ACHN (cell line): Measurements from ENCODE around the gene TTLL8.
A peak's percentile ranks its signal among the peaks of the same experiment; 100 is the strongest.
"Not testable (repeated sequence)": the region's sequence is repeated elsewhere in the genome, so short reads cannot be mapped to it uniquely, and the experiment has no call there.

Source experiments
- DNase-seq: peaks from one replicate; pipeline ENCODE4 v3.0.0-alpha.2; 2015
- in situ Hi-C: cut with HindIII; loops from 2 replicates; pipeline ENCODE4 v1.10.0; 2017; ENCODE audit warnings: low sequenced_read_pairs, low pct_ligation_motif_present, low pct_unique_long_range_greater_than_20kb

TTLL8 gene

DNA sequence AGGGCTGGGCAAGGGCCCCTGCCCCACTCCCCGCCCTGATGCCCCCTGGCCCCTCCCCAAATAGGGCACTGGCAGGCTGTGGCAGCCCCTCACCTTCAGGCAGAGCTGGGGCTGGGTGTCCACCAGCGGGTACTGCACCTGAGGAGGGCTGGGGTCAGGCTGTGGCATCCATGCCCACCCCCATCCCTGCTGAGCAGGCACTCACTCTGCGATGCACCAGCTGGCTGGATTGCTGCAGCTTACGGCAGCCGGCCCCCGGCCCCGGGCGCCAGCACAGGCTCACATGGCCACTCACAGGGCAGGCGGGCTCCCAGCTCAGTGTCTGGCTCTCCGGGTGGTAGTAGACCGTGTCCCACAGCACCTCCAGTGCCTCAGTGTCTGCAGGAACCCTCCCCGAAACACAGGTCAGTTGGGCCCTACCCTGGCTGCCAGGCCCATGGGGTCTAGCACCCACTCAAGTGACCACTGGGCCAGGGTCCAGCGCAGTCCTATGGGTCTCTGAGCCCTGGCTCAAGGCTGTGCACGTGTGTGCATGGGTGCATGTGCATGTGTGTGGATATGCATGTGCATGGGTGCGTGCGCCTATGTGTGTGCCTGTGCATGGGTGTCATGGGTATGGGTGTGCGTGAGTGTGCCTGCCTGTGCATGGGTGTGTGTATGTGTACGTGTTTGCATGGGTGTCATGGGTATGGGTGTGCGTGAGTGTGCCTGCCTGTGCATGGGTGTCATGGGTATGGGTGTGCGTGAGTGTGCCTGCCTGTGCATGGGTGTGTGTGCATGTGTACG, 60.0 kb downstream of the TTLL8 start:
- in situ Hi-C loops = no loop called here
- no peak for DNase-seq

DNA sequence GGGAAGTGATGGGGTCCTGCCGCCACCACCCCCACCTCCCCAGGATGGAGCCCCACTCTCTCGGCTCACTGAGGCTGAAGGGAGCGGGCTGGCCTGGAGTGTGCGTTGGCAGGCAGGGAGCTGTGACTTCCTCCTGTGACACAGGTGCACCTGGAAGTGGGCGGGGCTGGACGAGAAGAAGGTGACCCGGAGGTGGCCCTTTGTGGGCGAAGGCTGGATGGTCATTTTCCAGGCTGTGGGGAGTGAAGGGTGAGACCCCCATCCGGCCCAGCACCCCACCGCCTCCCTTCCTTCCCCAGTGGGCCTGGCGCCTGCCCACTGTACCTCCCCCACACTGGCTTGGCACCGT, 60.9 kb downstream of the TTLL8 start:
- no peak for DNase-seq

DNA sequence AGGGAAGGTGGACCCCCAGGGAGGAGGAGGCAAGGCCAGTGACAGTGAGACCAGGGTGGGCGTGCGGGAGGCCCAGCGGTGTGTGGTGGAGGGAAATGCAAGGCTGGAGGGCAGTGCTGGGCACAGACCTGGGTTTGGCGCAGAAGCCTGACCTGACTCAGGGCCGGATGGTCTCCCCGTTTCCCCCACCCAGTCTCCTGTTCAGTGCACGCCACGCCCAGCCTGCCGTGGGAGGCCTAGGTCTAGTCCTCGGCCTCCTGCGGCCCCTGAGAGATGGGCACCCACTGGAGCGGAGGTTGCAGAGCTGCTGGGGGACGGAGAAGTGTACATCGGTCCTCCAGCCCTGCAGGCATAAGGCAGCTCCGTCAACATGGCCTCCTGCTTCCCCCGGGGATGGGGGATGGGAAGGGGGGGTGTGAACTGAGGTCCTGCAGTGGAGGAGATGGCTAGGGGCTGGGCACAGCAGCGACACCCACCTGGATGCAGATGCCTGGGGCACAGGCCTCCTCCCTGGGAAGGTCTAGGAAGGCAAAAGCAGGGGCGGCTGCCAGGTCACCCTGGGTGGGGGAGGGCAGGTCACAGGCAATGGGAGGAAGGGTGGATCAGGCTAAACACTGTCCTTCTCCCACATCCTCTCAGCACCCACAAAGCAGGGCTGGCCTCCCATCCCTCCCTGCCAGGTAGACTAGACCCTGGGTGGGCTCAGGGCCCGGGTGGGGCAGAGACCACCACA, 61.4 kb downstream of the TTLL8 start:
- DNase-seq = no peak
- in situ Hi-C loops = no loop called here

More for the DNA sequence above, 60.9 kb downstream of the TTLL8 start:
- in situ Hi-C loops = no loop called here

DNA sequence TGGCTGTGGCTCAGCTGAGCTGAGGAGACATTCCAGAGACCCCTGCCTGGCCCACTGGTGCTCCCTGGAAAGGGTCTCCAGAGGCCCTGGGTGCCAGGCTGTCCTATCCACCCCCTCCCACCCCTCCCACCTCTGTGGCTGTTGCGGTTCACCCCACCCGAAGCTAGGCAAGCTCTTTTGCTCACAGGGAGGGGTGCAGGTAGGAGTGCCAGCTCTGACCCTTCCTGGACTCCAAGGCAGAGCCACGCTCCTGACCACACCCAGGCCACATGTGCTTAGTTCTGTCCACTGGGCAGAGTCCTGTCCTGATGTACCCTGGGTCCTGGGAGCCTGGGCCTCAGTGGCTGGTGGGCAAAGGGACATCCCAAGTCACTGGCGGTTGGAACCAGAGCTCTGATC, 62.0 kb downstream of the TTLL8 start:
- in situ Hi-C loops = no loop called here
- no peak for DNase-seq

DNA sequence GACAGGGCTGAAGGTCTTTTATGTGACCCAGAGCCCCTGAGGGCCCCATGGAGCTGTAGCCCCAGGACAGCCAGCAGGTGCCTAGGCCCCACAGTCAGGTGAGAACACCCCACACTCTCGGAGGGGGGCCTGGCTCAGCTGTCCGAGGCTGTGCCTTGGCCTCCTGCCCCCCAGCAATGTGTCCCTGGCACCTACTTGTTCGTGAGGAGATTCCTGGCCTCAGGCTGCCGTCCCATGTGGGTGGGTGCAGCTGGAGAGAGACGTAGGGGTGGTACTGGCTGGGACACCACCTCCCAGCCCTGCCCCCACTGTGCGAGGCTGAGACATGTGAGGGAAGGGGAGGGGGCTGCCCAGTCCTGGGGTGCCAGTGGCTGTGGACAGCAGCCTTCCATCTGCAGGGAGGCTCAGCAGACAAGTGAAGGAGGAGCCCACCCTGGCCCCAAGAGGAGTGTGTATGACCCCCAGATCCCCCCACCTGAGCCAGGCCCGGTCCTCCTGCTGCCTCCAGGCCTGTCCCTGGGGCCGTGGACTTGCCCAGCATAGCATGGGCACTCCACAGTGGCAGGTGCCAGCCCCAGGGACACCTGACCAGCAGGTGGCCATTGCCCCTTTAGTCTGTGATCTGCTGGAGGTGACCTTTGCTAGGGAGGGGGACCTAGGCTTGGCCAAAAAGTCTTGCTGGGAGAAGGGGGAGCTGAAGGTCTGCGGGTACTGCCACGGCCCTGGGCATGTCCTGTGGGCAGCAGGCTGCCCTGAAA, 62.6 kb downstream of the TTLL8 start:
- in situ Hi-C loops = no loop called here
- no peak for DNase-seq

DNA sequence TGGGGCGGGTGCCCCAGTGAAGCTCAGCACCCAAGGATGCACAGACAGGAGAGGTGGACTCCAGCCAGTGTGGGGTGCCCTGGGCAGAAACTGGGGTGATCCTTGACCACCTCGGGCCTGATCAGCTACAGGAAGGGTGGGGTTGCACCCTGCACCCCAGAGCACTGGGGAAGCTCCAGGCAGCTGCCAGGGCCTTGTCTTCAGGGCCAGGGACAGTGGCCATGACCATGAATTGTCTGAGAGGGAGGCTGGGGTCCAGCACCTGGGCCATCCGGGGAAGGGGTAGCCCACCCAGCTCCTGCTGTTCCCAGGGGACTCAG, 63.1 kb downstream of the TTLL8 start:
- in situ Hi-C loops = no loop called here
- no peak for DNase-seq

DNA sequence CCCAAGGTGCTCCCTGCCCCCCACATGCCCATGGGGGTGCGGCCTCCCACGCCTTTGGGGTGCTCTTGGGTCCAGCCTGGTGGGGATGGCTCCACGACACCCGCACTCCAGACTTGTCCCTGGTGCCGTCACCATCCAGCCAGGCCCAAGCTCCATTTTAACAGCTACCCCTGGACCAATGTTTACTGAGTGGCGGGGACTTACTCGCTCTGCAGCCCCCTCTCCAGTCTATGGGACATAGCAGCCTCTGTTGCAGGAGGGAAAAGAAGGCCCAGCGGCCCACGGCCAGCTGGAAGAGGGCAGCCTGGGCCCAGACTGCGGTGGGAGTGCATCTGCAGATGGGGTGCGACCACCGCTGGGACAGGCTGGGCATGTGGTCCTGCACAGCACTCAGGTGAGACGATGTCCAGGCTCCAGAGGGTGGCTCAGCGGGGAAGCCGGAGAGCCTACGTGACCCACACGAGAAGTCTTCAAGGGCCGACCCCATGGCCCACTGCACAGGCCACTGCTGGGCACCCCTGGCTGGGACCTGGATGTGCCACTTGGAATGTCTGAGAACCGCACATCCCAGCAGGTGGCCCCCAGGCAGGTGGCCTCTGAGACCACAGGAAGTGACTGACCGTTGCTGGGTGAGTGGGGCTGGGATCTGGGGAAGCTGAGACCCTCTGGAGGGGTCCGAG, 63.6 kb downstream of the TTLL8 start:
- no peak for DNase-seq
- in situ Hi-C loops = no loop called here

DNA sequence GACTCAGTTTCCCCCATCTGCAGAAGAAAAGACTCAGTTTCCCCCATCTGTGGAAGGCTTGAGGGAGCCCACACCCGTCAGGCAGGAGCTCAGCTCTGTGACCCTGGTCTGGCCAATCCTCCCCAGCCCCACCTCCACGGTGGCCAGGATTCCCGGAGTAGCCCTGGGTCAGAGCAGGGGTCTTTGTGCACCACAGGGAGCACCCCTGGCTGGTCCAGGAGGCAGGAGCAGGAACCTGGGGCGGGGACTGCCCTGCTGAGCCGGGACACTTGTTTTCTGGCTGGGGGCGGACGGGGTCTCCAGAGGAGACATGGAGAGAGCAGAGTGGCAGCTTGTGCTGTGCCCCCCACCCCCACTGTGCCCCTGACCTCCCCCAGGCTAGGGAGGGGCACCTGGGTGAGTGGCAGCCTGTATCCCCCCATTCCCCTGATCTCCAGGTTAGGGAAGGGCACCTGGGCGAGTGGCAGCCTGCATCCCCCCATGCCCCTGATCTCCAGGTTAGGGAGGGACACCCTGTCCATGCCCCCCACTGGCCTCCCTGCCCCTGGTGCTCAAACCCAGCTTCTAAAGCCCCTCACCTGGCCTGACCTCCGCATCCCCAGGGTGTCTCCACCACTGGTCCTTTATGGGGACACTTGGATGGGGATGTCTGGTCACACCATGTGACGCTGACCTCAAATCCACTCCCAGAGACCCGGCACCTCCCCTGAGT, 64.3 kb downstream of the TTLL8 start:
- in situ Hi-C loops = no loop called here
- DNase-seq = no peak

DNA sequence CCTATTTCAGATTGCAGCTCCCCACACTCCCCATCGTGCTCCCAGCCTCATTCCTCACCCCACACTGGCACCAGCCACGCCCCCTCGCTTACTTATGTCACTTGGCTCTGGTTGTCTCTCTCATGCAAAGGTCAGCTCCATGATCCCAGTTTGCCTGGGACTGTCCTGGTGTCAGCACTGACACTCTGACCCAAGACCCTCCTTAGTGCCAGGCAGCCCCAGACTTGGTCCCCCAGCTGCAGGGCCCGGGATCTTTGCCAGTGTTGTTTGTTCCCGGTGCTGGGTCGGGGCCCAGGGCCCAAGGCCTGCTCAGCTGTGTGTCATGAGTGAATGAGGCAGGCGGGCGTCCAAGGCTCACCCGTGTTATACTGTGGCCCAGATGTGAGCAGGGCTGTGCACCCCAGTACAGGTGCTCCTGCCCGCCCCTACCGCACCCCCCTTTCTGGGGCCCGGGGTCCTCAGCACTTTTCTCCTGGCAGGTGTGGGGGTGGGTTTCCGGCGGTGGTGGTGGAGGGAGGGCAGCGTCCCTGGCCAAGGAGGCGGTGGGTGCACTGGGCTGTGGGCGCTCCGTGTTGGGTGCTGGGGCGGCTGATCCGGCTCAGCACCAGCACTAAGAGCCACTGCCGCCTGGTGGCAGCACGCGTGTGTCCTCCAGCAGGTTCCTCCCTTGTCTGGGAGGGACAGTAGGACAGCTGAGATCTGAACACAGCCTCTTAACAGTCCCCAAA, 65.0 kb downstream of the TTLL8 start:
- in situ Hi-C loops = no loop called here
- peak; percentile 49 for DNase-seq

DNA sequence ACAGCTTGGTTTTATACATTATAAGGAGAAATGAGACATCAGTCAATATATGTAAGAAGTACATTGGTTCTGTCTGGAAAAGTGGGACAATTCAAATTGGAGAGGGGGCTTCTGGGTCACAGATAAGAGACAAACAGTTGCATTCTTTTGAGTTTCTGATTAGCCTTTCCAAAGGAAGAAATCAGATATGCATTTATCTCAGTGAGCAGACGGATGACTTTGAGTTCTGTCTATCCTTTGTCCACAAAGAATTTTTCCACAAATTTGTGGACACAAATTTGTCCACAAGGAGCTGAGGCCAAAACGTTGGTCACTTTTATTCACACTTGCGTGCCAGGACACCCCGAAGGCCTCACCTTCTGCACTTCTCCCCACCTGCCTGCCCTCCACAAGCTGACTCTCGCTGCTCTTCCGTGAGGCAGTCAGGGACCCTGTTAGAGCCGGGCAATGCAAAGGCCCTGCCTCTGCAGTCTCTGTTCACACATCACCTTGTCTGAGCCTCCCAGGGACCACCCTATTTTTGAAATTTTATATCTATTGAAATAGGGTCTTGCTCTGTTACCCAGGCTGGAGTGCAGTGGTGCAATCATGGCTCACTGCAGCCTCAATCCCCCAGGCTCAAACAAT, 66.1 kb downstream of the TTLL8 start:
- in situ Hi-C loops = no loop called here
- DNase-seq = no peak

DNA sequence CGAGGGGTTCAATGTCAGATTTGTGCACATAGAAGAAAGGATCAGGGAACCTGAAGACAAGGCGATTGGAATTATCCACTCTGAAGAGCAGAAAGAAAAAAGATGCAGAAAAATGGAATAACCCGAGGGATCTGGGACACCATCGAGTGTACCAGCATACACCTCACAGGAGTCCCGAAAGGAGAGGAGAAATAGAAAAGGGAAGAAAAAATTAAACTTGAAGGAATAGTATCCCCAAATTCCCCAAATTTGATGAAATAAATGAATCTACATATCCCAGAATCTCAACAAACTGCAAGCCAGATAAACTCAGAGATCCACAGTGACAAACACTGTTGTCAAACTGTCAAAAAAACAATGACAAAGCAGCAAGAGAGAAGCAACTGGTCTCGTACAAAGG, 66.9 kb downstream of the TTLL8 start:
- DNase-seq = no peak
- in situ Hi-C loops = no loop called here

DNA sequence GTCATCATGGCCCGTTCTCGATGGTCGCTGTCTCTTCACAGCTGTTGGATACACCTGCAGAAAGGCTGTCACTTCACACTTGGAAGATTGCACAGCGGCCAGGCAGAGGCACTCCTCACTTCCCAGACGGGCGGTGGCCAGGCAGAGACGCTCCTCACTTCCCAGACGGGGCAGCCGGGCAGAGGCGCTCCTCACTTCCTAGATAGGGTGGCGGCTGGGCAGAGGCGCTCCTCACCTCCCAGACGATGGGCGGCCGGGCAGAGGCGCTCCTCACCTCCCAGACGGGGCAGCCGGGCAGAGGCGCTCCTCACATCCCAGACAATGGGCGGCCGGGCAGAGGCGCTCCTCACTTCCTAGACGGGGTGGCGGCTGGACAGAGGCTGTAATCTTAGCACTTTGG, 68.3 kb downstream of the TTLL8 start:
- in situ Hi-C loops, DNase-seq: not testable (repeated sequence)

DNA sequence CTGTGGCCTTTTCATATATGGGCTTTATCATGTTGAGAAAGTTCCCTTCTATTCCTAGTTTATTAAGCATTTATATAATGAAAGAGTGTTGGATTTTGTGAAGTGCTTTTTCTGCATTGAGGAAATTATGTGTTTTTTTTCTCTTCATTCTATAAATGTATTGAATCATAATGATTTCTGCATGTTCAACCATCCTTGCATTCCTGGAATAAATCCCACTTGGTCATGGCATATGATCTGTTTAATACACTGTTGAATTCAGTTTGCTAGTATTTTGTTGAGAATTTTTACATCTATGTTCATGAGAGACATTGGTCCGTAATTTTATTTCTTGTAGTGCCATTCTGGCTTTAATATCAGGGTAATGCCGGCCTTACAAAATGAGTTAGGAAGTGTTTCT, 71.8 kb downstream of the TTLL8 start:
- in situ Hi-C loops = no loop called here
- no peak for DNase-seq

DNA sequence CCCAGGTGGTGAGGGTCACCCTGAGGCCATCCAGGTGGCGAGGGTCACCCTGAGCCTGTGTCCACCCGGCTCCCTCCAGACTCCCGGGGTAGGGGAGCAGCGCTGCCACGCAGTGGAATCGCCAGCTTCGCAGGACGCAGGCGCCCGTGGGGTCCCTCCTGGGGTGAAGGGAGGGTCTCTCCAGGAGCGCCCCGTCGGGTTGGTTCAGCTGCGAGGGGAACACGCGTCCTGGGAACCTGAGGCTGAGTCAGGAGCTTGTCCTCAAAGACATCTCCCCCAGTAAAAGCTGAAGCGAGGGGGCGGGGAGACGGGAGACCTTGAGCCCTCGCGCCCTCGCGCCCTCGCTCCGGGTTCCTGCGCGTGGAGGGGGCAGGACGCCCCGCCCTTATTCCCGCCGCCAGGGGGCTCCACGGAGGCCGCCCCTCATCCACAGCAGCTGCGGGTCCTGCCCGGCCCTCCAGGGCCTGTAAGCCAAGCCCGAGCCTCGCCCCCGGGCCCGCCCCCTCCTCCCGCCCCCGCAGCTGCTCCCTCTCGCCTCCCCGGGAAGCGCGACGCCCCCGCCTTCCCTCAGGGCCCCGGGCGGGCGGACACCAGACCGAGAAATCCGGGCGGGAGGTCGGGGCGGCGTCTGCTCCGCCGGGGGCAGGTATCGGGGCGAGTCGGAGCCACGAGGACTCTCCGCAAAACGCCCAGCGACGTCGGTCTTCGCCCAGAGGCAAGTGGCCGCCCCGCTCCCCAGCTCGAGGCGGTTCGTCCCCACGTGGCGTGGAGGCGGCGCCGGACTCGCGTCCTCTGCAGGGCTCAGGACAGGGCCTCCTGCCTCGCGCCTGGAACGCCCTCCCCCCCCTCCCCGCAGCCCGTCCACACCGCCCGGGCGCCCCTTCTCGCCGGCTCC, 74.7 kb downstream of the TTLL8 start:
- no peak for DNase-seq
- in situ Hi-C loops = no loop called here

DNA sequence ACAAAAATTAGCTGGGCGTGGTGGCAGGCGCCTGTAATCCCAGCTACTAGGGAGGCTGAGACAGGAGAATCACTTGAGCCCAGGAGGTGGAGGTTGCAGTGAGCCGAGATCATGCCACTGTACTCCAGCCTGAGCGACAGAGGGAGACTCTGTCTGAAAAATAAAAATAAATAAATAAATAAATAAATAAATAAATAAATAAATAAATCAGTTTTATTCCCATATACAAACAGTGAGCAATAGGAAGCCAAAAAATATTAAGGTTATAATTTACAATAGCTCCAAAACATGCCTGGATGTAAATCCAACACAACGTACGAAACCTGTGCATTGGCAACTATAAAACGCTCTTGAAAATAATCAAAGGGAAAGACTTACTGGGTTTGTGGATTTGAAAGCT, 76.3 kb downstream of the TTLL8 start:
- DNase-seq, in situ Hi-C loops: not testable (repeated sequence)

DNA sequence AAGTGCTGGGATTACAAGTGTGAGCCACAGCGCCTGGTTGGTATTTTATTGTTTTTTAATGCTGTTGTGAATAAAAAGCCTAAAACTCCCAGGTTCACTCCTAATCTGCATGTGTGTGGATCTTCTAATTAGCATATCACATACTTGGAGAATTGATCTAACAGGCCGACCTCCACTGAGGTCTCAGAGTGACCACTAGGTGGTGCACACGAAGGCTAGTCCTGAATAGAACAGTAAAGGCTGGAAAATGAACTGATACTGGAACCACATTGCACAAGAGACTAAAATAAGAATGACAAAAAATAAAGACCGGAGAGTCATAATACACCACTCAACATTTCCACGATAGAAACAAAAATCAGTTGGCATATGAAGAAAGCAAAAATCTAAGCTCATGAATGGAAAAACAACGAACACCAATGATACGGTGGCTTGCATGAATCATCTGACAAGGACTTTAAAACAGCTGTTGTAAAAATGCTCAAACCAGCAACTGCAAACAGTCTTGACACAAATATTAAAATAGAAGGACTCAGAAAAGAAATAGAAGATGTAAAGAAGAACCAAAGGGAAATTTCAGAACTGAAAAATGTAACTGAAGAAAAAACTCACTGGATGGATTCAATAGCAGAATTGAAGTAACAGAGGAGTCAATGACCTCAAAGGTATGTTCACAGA, 78.4 kb downstream of the TTLL8 start:
- peak; percentile 52 for DNase-seq
- in situ Hi-C loops = no loop called here
